ENCODE measurements around the gene TIMP2. TPM values are rescaled to one million over a fixed set of nuclear protein-coding genes. Genes with fewer than 3 reads are reported as not detected.

Gene TIMP2
- total RNA-seq, 1 experiment from 2014 or later: 64.8 TPM

DNA sequence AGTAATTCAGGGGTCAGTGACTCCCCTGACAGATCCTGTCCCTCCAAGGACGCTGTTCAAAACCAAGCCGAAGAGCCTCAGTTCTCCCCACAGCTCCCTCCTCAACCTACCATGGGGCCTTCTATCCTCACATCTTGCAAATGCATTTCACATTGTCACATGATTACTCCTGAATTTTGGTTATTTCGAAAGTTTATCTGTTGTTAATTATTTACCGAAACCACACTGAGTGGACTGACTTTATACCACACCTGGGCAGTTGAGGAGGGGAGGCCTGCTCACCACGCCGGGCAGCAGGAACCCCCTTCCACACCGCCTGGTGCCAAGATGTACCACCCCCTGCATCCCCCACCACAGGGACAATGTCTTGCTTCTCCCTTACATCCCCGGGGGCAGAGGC lies 4.7 kb downstream of the TIMP2 start:
- BruUV-seq (replicated peaks): no TSS peak
- Histone ChIP-seq H3K4me3 (replicated peaks in 1 of 2; ENCODE audit: low read depth in 1 of 2, low read length in 2 of 2) (no peak overlapping the region), H3K4me2 (ENCODE audit: low read length) (no peak overlapping the region), H3K36me3 (ENCODE audit: control insufficient read depth in 1 of 2, insufficient read depth in 2 of 2, low read length in 2 of 2) (peaks cover 0 to 5% of the 10 kb centered on the region in 2 experiments; a peak in 2 of 4 replicates), H4K20me1 (ENCODE audit: insufficient read depth) (no peaks in the 10 kb centered on the region), H3K9me3 (ENCODE audit: control insufficient read depth in 1 of 2, insufficient read depth in 1 of 2, low read depth in 1 of 2, low read length in 2 of 2) (no peaks in the 10 kb centered on the region), H3K9ac (ENCODE audit: low read length) (no peak overlapping the region), H3K9me2 (ENCODE audit: insufficient read depth) (no peaks in the 10 kb centered on the region), H3K4me1 (ENCODE audit: control insufficient read depth in 1 of 2, insufficient read depth in 2 of 2, low read length in 2 of 2) (peaks cover 17 to 52% of the 10 kb centered on the region in 2 experiments), H2AFZ (ENCODE audit: low read depth, low read length, poor library complexity, severe bottlenecking) (no peak overlapping the region), H3K27ac (ENCODE audit: low read depth, low read length) (no peak overlapping the region), H3K27me3 (ENCODE audit: insufficient read depth, low read length) (no peaks in the 10 kb centered on the region), H3K79me2 (ENCODE audit: insufficient read depth, low read length) (peaks cover 61% of the 10 kb centered on the region; the same call in 1 of the 2 replicates)
- DNase-seq (ENCODE audit: low read depth, low spot score) (no peak), ATAC-seq (no peak)
- TF ChIP-seq SRF (IDR thresholded peaks at IDR 0.05; ENCODE audit: low read depth) (no peak), POLR2A (IDR thresholded peaks at IDR 0.05; ENCODE audit: borderline replicate concordance, extremely low read depth, insufficient read depth, insufficient read length) (no peak), ZFX (IDR thresholded peaks at IDR 0.05) (no peak), EZH2 (IDR thresholded peaks at IDR 0.05) (no peak), RAD21 (IDR thresholded peaks at IDR 0.05; ENCODE audit: low read depth) (no peak), YY1 (IDR thresholded peaks at IDR 0.05; ENCODE audit: extremely low read depth, insufficient replicate concordance, low read depth, low read length) (no peak), CEBPB (IDR thresholded peaks at IDR 0.05; ENCODE audit: low read depth) (no peak), EGR1 (IDR thresholded peaks at IDR 0.05; ENCODE audit: low read depth) (no peak), JUND (IDR thresholded peaks at IDR 0.05) (no peak), ZNF274 (IDR thresholded peaks at IDR 0.05; ENCODE audit: low read depth, low read length) (no peak), CBX3 (IDR thresholded peaks at IDR 0.05; ENCODE audit: low read depth) (no peak), ELF1 (IDR thresholded peaks at IDR 0.05; ENCODE audit: borderline replicate concordance, low read depth) (no peak), EZH2phosphoT487 (IDR thresholded peaks at IDR 0.05; ENCODE audit: borderline replicate concordance) (no peak), FOSL1 (IDR thresholded peaks at IDR 0.05; ENCODE audit: low read depth) (no peak)
- TF ChIP-seq, protein P1, sequence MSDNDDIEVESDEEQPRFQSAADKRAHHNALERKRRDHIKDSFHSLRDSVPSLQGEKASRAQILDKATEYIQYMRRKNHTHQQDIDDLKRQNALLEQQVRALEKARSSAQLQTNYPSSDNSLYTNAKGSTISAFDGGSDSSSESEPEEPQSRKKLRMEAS (IDR thresholded peaks at IDR 0.05): no peak
- TF ChIP-seq, protein P2, sequence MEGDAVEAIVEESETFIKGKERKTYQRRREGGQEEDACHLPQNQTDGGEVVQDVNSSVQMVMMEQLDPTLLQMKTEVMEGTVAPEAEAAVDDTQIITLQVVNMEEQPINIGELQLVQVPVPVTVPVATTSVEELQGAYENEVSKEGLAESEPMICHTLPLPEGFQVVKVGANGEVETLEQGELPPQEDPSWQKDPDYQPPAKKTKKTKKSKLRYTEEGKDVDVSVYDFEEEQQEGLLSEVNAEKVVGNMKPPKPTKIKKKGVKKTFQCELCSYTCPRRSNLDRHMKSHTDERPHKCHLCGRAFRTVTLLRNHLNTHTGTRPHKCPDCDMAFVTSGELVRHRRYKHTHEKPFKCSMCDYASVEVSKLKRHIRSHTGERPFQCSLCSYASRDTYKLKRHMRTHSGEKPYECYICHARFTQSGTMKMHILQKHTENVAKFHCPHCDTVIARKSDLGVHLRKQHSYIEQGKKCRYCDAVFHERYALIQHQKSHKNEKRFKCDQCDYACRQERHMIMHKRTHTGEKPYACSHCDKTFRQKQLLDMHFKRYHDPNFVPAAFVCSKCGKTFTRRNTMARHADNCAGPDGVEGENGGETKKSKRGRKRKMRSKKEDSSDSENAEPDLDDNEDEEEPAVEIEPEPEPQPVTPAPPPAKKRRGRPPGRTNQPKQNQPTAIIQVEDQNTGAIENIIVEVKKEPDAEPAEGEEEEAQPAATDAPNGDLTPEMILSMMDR (IDR thresholded peaks at IDR 0.05 in 2 of 3, conservative IDR thresholded peaks at IDR 0.05 in 1 of 3; ENCODE audit: borderline replicate concordance in 1 of 3, insufficient read depth in 1 of 3, low read depth in 2 of 3, low read length in 2 of 3): no peak
- TF ChIP-seq, protein P3, sequence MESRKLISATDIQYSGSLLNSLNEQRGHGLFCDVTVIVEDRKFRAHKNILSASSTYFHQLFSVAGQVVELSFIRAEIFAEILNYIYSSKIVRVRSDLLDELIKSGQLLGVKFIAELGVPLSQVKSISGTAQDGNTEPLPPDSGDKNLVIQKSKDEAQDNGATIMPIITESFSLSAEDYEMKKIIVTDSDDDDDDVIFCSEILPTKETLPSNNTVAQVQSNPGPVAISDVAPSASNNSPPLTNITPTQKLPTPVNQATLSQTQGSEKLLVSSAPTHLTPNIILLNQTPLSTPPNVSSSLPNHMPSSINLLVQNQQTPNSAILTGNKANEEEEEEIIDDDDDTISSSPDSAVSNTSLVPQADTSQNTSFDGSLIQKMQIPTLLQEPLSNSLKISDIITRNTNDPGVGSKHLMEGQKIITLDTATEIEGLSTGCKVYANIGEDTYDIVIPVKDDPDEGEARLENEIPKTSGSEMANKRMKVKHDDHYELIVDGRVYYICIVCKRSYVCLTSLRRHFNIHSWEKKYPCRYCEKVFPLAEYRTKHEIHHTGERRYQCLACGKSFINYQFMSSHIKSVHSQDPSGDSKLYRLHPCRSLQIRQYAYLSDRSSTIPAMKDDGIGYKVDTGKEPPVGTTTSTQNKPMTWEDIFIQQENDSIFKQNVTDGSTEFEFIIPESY (IDR thresholded peaks at IDR 0.05; ENCODE audit: extremely low read depth, insufficient replicate concordance, low read length): no peak
- CTCF ChIA-PET: no interaction called here
- POLR2A ChIA-PET: no interaction called here
- intact Hi-C loops (cut with micrococcal nuclease): loop anchor here (5.0 kb wide), 1 partner anchor 53 kb away; no protein-coding TSS in a partner anchor
- RAD21 ChIA-PET (ENCODE audit: low non-redundant PET in 1 of 2, low total read pairs in 2 of 2, uncharacterized antibody in 2 of 2, unreplicated experiment in 2 of 2): no interaction called here

Measured in HCT116 (cell line).